ENCODE results near the gene MTMR8.

Gene MTMR8

GRCh38 chrX:64230123-64230970 lies 164.9 kb downstream of the MTMR8 start, which contains the start of gene ASB12:
Gene ASB12 (minus strand): TSS chrX:64230607. CDS start chrX:64225650, 4,957 bp downstream.
- TF ChIP-seq EZH2 (IDR thresholded peaks at IDR 0.05; ENCODE audit: borderline replicate concordance, low read depth, low read length, severe bottlenecking): no peak
- TF ChIP-seq CTCF (IDR thresholded peaks at IDR 0.05; ENCODE audit: borderline replicate concordance, extremely low read depth, low read length, poor library complexity, severe bottlenecking): no peak
- Histone ChIP-seq H3K9me3 (ENCODE audit: insufficient read depth, low read length, severe bottlenecking) (no peaks in the 10 kb centered on the region), H2AFZ (ENCODE audit: low read depth, low read length) (no peak within 1 kb of the TSS), H3K27me3 (ENCODE audit: insufficient read depth, low read length, poor library complexity) (no peaks in the 10 kb centered on the region), H3K4me1 (ENCODE audit: insufficient read depth, low read length) (no peaks in the 10 kb centered on the region), H3K9ac (ENCODE audit: low read depth, low read length) (no peak within 1 kb of the TSS), H3K36me3 (ENCODE audit: insufficient read depth, low read length) (no peaks in the 10 kb centered on the region), H3K79me2 (ENCODE audit: insufficient read depth, low read length) (no peaks in the 10 kb centered on the region), H3K4me2 (ENCODE audit: insufficient read depth, low read length) (no peak within 1 kb of the TSS), H3K4me3 (ENCODE audit: low read depth in 1 of 2, low read length in 2 of 2) (no peak within 1 kb of the TSS), H3K27ac (ENCODE audit: low read length) (no peak within 1 kb of the TSS), H4K20me1 (ENCODE audit: insufficient read depth, low read length) (no peaks in the 10 kb centered on the region)
- ATAC-seq (ENCODE audit: insufficient read depth, low read depth) (no peak), DNase-seq (no peak)

GRCh38 chrX:64229154-64229553 lies 166.1 kb downstream of the MTMR8 start:
- Histone ChIP-seq H4K20me1 (ENCODE audit: insufficient read depth, low read length) (no peaks in the 10 kb centered on the region), H2AFZ (ENCODE audit: low read depth, low read length) (no peak overlapping the region), H3K9me3 (ENCODE audit: insufficient read depth, low read length, severe bottlenecking) (no peaks in the 10 kb centered on the region), H3K4me3 (ENCODE audit: low read depth in 1 of 2, low read length in 2 of 2) (no peak overlapping the region), H3K79me2 (ENCODE audit: insufficient read depth, low read length) (no peaks in the 10 kb centered on the region), H3K27ac (ENCODE audit: low read length) (no peak overlapping the region), H3K27me3 (ENCODE audit: insufficient read depth, low read length, poor library complexity) (no peaks in the 10 kb centered on the region), H3K4me1 (ENCODE audit: insufficient read depth, low read length) (no peaks in the 10 kb centered on the region), H3K36me3 (ENCODE audit: insufficient read depth, low read length) (peaks cover 7% of the 10 kb centered on the region; the same call in 1 of the 2 replicates), H3K4me2 (ENCODE audit: insufficient read depth, low read length) (no peak overlapping the region), H3K9ac (ENCODE audit: low read depth, low read length) (no peak overlapping the region)
- ATAC-seq (ENCODE audit: insufficient read depth, low read depth) (no peak), DNase-seq (no peak)
- TF ChIP-seq CTCF (IDR thresholded peaks at IDR 0.05; ENCODE audit: borderline replicate concordance, extremely low read depth, low read length, poor library complexity, severe bottlenecking) (no peak), EZH2 (IDR thresholded peaks at IDR 0.05; ENCODE audit: borderline replicate concordance, low read depth, low read length, severe bottlenecking) (no peak)
